ENCODE results near the gene KLHL26.

DNA sequence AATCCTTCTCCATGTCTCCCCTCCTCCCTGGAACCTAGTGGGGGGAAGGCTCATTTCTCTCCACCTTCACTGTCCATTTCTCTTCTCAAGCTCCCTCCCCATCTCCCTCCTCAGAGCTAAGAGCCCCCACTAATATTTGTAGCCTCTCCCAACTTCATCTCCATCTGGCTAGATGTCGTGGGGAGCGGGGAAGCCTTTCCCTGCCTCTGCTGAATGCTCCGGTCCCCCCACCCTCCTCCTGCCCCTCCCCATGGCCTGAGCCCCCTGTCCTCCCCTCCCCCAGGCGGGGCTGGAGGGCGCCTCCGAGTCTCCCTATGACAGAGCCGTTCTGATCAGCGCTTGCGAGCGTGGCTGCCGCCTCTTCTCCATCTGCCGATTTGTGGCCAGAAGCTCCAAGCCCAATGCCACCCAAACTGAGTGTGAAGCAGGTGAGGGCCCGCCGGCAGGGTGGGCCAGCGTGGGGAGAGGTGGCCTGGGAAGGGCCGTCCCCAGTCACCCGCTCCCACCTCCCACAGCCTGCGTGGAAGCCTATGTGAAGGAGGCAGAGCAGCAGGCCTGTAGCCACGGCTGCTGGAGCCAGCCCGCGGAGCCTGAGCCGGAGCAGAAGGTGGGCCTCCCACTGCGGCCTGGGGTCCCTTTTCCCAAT lies 23.1 kb upstream of the KLHL26 start:
- TF ChIP-seq POLR2A (IDR thresholded peaks at IDR 0.05; ENCODE audit: low read length) (no peak), GATA1 (IDR thresholded peaks at IDR 0.05; ENCODE audit: low read depth, low read length) (no peak)

Data from erythroblast (primary cell).